B cell (primary cell): ENCODE data around the gene MYL12B.

Source experiments
- CTCF ChIP-seq: fragments of 200-600 bp; IDR thresholded peaks from one replicate; pipeline ENCODE4 v1.8.0; 2022; ENCODE audit warnings: antibody characterized with exemption, mild to moderate bottlenecking
- EZH2 ChIP-seq: IDR thresholded peaks from 2 replicates; pipeline ENCODE4 v1.6.1; 2012; ENCODE audit warnings: borderline replicate concordance, low read depth, mild to moderate bottlenecking, moderate library complexity, low read length; ENCODE audit not compliant: insufficient read depth, poor library complexity, severe bottlenecking

- no peak for TF ChIP-seq CTCF
- TF ChIP-seq EZH2, result no peak
Measured at GRCh38 chr18:3248658-3249359, 13.1 kb upstream of the MYL12B start.
